SK-N-SH (cell line): Measurements from ENCODE around the gene APBB2. TPM values are rescaled to one million over a fixed set of nuclear protein-coding genes. Genes with fewer than 3 reads are reported as not detected.

Source experiments
- CTCF ChIA-PET: fragments of 300-600, 350-600 bp; formaldehyde crosslinking; extraction: SDS; loops from one replicate; lab custom pipeline; 2021; lab: Yijun Ruan, JAX
- POLR2A ChIA-PET: fragments of 350-600 bp; sonication (Branson Sonifier 250); formaldehyde crosslinking; extraction: SDS; loops from one replicate; lab custom pipeline; 2020; ENCODE audit warnings: antibody characterized with exemption, inconsistent platforms; lab: Yijun Ruan, JAX
- DNase-seq: peaks from one replicate; pipeline ENCODE4 v3.0.0; 2012
- H2AFZ ChIP-seq: fragments of 200-600 bp; sonication (generic); 2 replicates; pipeline ENCODE4 v1.8.1; 2016; ENCODE audit warnings: antibody characterized with exemption, mild to moderate bottlenecking, low read depth
- H3F3A ChIP-seq: fragments of 200-600 bp; sonication (generic); replicated peaks from 2 replicates; pipeline ENCODE3; 2016; ENCODE audit warnings: antibody characterized with exemption, mild to moderate bottlenecking; ENCODE audit not compliant: insufficient read depth
- H3K27ac ChIP-seq, 2 experiments: fragments of 200-500 bp in 1 of 2; fragments of 200-600 bp in 1 of 2; sonication (Bioruptor generic) in 1 of 2; sonication (generic), shearing (Covaris generic) in 1 of 2; 2 replicates each; pipeline versions ENCODE4 v1.5.1 to v1.6.1; 2014 to 2016; ENCODE audit warnings: low read depth in 2 of 2, inconsistent platforms in 1 of 2, low read length in 1 of 2, mild to moderate bottlenecking in 1 of 2, mixed read lengths in 1 of 2
- H3K27me3 ChIP-seq: fragments of 200-600 bp; sonication (generic), shearing (Covaris generic); 2 replicates; pipeline ENCODE4 v1.6.1; 2016; ENCODE audit warnings: mixed run types; ENCODE audit not compliant: insufficient read depth
- H3K36me3 ChIP-seq, 2 experiments: fragments of 200-500 bp in 1 of 2; fragments of 200-600 bp in 1 of 2; sonication (Bioruptor generic) in 1 of 2; sonication (generic) in 1 of 2; replicated peaks in 1 of 2; 2 replicates each; pipeline versions ENCODE3 to v1.5.1; 2014 to 2016; ENCODE audit warnings: low read length in 1 of 2, mild to moderate bottlenecking in 1 of 2; ENCODE audit not compliant: insufficient read depth in 2 of 2, control insufficient read depth in 1 of 2
- H3K4me1 ChIP-seq, 2 experiments: fragments of 200-500 bp in 1 of 2; fragments of 200-600 bp in 1 of 2; sonication (Bioruptor generic) in 1 of 2; sonication (generic), shearing (Covaris generic) in 1 of 2; 2 replicates each; pipeline versions ENCODE4 v1.5.1 to v1.6.1; 2014 to 2016; ENCODE audit warnings: low read depth in 1 of 2, low read length in 1 of 2, mixed run types in 1 of 2; ENCODE audit not compliant: insufficient read depth in 2 of 2, control insufficient read depth in 1 of 2
- H3K4me2 ChIP-seq: fragments of 200-600 bp; sonication (generic), shearing (Covaris generic); 2 replicates; pipeline ENCODE4 v1.6.1; 2017; ENCODE audit warnings: mixed run types
- H3K4me3 ChIP-seq, 2 experiments: fragments of 200-500 bp in 1 of 2; fragments of 200-600 bp in 1 of 2; sonication (Bioruptor generic) in 1 of 2; sonication (generic), shearing (Covaris generic) in 1 of 2; 2 replicates each; pipeline versions ENCODE4 v1.5.1 to v1.8.1; 2014 to 2016; ENCODE audit warnings: low read depth in 2 of 2, inconsistent platforms in 1 of 2, low read length in 1 of 2, mild to moderate bottlenecking in 1 of 2, mixed read lengths in 1 of 2, moderate library complexity in 1 of 2
- H3K79me2 ChIP-seq: fragments of 200-600 bp; sonication (generic); 2 replicates; pipeline ENCODE4 v1.8.1; 2017; ENCODE audit warnings: mild to moderate bottlenecking; ENCODE audit not compliant: insufficient read depth
- H3K9ac ChIP-seq: fragments of 200-600 bp; sonication (generic); 2 replicates; pipeline ENCODE4 v1.6.1; 2017; ENCODE audit warnings: mixed run types
- H3K9me2 ChIP-seq: fragments of 200-600 bp; sonication (generic); 2 replicates; pipeline ENCODE4 v1.6.1; 2017; ENCODE audit warnings: mixed run types
- H3K9me3 ChIP-seq: fragments of 200-600 bp; sonication (generic); 2 replicates; pipeline ENCODE4 v1.6.1; 2017; ENCODE audit warnings: mixed run types, mild to moderate bottlenecking, moderate library complexity
- H4K20me1 ChIP-seq: fragments of 200-600 bp; sonication (generic); 2 replicates; pipeline ENCODE4 v1.6.1; 2017; ENCODE audit warnings: mild to moderate bottlenecking, mixed run types; ENCODE audit not compliant: insufficient read depth
- CHD2 ChIP-seq: fragments of 150-350 bp; IDR thresholded peaks from 2 replicates; pipeline ENCODE4 v1.6.1; 2018; ENCODE audit warnings: low read length; ENCODE audit not compliant: partially characterized antibody
- CTCF ChIP-seq: fragments of 200-600 bp; sonication (generic); IDR thresholded peaks from 2 replicates; pipeline ENCODE4 v1.6.1; 2017; ENCODE audit warnings: antibody characterized with exemption, mild to moderate bottlenecking, moderate library complexity
- ELF1 ChIP-seq: IDR thresholded peaks from 2 replicates; pipeline ENCODE4 v1.4.0; 2012
- EZH2phosphoT487 ChIP-seq: fragments of 200-600 bp; sonication (generic); IDR thresholded peaks from 2 replicates; pipeline ENCODE4 v1.6.1; 2017; ENCODE audit warnings: low read depth, mixed run types, mild to moderate bottlenecking, antibody characterized with exemption, moderate library complexity, borderline replicate concordance
- FOSL2 ChIP-seq: IDR thresholded peaks from 2 replicates; pipeline ENCODE4 v1.4.0; 2012; ENCODE audit warnings: low read depth, mild to moderate bottlenecking, moderate library complexity, borderline replicate concordance
- GATA2 ChIP-seq: sonication (generic); formaldehyde crosslinking; IDR thresholded peaks from 2 replicates; pipeline ENCODE4 v1.5.0; 2020; ENCODE audit warnings: mild to moderate bottlenecking, missing genetic modification reagents
- MAX ChIP-seq: IDR thresholded peaks from 2 replicates; pipeline ENCODE4 v1.4.0; 2012; ENCODE audit warnings: low read depth
- NFIC ChIP-seq: IDR thresholded peaks from 2 replicates; pipeline ENCODE4 v1.4.0; 2012; ENCODE audit warnings: borderline replicate concordance
- RCOR1 ChIP-seq: fragments of 150-350 bp; IDR thresholded peaks from 2 replicates; pipeline ENCODE4 v1.6.1; 2017; ENCODE audit warnings: antibody characterized with exemption, low read length
- REST ChIP-seq: IDR thresholded peaks from 2 replicates; pipeline ENCODE4 v1.6.1; 2012; ENCODE audit warnings: mild to moderate bottlenecking, low read depth, low read length, moderate library complexity
- RFX5 ChIP-seq: IDR thresholded peaks from 2 replicates; pipeline ENCODE4 v1.6.1; 2012; ENCODE audit warnings: mild to moderate bottlenecking, improper control_type of control experiment, low read length
- USF2 ChIP-seq: fragments of 150-350 bp; IDR thresholded peaks from 2 replicates; pipeline ENCODE4 v1.6.1; 2017; ENCODE audit warnings: antibody characterized with exemption, low read length, low read depth, borderline replicate concordance
- YY1 ChIP-seq: IDR thresholded peaks from 2 replicates; pipeline ENCODE4 v1.4.0; 2012; ENCODE audit warnings: low read depth, mild to moderate bottlenecking
- WGBS: methylation state at CpG from one replicate; pipeline ENCODE4 v1.1.6; 2017; ENCODE audit warnings: low lambda C conversion rate; 5-methylcytosine and 5-hydroxymethylcytosine counted together
- polyA plus RNA-seq, 3 experiments: library from polyadenylated mRNA; depleted of rRNA; stranded (reverse); fragments of >200 nt; gene quantifications; 2 replicates each; pipeline ENCODE4 v1.2.3, GENCODE V29; 2012

Gene APBB2
- polyA plus RNA-seq, 1 of the 3 experiments (the other 2 are of a cell fraction) = 49.8 TPM

GRCh38 chr4:40908297-40908696 is 306.0 kb downstream of the APBB2 start:
- WGBS = 86% methylated on average over 5 of the region's 12 CpGs
- H3F3A ChIP-seq = peaks cover 27% of the 10 kb centered on the region
- no peaks in the 10 kb centered on the region for H3K9me2 ChIP-seq
- DNase-seq = no peak
- no peak for TF ChIP-seq RFX5
- TF ChIP-seq YY1 = no peak
- TF ChIP-seq CHD2 = no peak
- TF ChIP-seq NFIC = no peak
- no peak for TF ChIP-seq EZH2phosphoT487
- no peak for TF ChIP-seq GATA2 (CRISPR knock-in tag)
- no peak for TF ChIP-seq REST
- no peak for TF ChIP-seq CTCF
- no peak for TF ChIP-seq USF2
- no peak for TF ChIP-seq ELF1
- TF ChIP-seq MAX = no peak
- TF ChIP-seq RCOR1 = no peak
- TF ChIP-seq FOSL2 = no peak
- H2AFZ ChIP-seq = no peak overlapping the region
- peak overlapping the region in 1 of 2 experiments; percentile 43; a peak in 1 of 4 replicates for H3K4me3 ChIP-seq
- H3K27me3 ChIP-seq = no peaks in the 10 kb centered on the region
- no peaks in the 10 kb centered on the region for H3K9me3 ChIP-seq
- peaks cover 0 to 9% of the 10 kb centered on the region in 2 experiments for H3K36me3 ChIP-seq
- POLR2A ChIA-PET = interaction anchor here (0.6 kb wide), 1 partner anchor 562 kb away, joined by 4 read pairs; no protein-coding TSS in a partner anchor
- H3K9ac ChIP-seq = no peak overlapping the region; the same call in 1 of the 2 replicates
- 0 out of 2 replicates have a peak, but pooled peaks cover 3% of the 10 kb centered on the region for H4K20me1 ChIP-seq
- H3K4me1 ChIP-seq = peaks cover 13 to 24% of the 10 kb centered on the region in 2 experiments
- H3K4me2 ChIP-seq = peak overlapping the region; percentile 67; the same call in 1 of the 2 replicates
- 0 out of 2 replicates have a peak, but pooled peaks cover 5% of the 10 kb centered on the region for H3K79me2 ChIP-seq
- CTCF ChIA-PET = interaction anchor here (0.7 to 14.0 kb wide), 19 partner anchors 9 to 348 kb away, joined by 3 to 192 read pairs (median 5); partner anchors contain the start of genes APBB2 and UCHL1
- H3K27ac ChIP-seq = peak overlapping the region; percentile 83 to 92
